Kidney (tissue), 14 donors: ENCODE results near the gene UBASH3B. TPM values are rescaled to one million over a fixed set of nuclear protein-coding genes. Genes with fewer than 3 reads are reported as not detected.
A peak's percentile ranks its signal among the peaks of the same experiment; 100 is the strongest.

Experiments
- DNase-seq, 5 donors: peaks; one replicate each; pipeline ENCODE4 v3.0.0-alpha.2; 2013 to 2020
- FAIRE-seq: peaks from 2 replicates; lab custom pipeline; 2012; peaks lifted over from hg19 to GRCh38; lab: Jason Lieb, UNC
- H3K27ac ChIP-seq, 2 donors: one replicate each; pipeline ENCODE4 v1.7.0; 2013; ENCODE audit warnings: low read depth in 2 of 2, low read length in 2 of 2, inconsistent platforms in 1 of 2
- H3K27me3 ChIP-seq: one replicate; pipeline ENCODE4 v1.7.1; 2013; ENCODE audit warnings: low read length, inconsistent platforms; ENCODE audit not compliant: control insufficient read depth, insufficient read depth
- H3K36me3 ChIP-seq, 3 donors: one replicate each; pipeline versions ENCODE4 v1.7.0 to v1.7.1; 2013; ENCODE audit warnings: low read length in 3 of 3, control low read depth in 1 of 3, inconsistent platforms in 1 of 3; ENCODE audit not compliant: insufficient read depth in 3 of 3, control insufficient read depth in 2 of 3
- H3K4me1 ChIP-seq, 3 donors: one replicate each; pipeline versions ENCODE4 v1.7.0 to v1.7.1; 2013; ENCODE audit warnings: low read length in 3 of 3, inconsistent platforms in 1 of 3, low read depth in 1 of 3; ENCODE audit not compliant: control insufficient read depth in 2 of 3, insufficient read depth in 2 of 3
- H3K4me3 ChIP-seq, 3 donors: one replicate each; pipeline versions ENCODE4 v1.7.0 to v1.8.1; 2013; ENCODE audit warnings: low read length in 3 of 3, control low read depth in 1 of 3, inconsistent platforms in 1 of 3
- H3K9ac ChIP-seq, 3 donors: one replicate each; pipeline versions ENCODE4 v1.7.0 to v1.7.1; 2013; ENCODE audit warnings: low read length in 3 of 3, control low read depth in 1 of 3, inconsistent platforms in 1 of 3
- H3K9me3 ChIP-seq, 3 donors: one replicate each; pipeline versions ENCODE4 v1.7.0 to v1.7.1; 2013; ENCODE audit warnings: low read length in 3 of 3, control low read depth in 1 of 3, inconsistent platforms in 1 of 3; ENCODE audit not compliant: control insufficient read depth in 2 of 3, insufficient read depth in 1 of 3
- CTCF ChIP-seq: IDR thresholded peaks from 3 replicates; pipeline ENCODE4 v1.5.1; 2012; ENCODE audit warnings: mild to moderate bottlenecking, moderate library complexity, borderline replicate concordance; ENCODE audit not compliant: insufficient read depth; ENCODE audit errors: extremely low read depth
- intact Hi-C: fragments of 100-400 bp; cut with DNase I; formaldehyde crosslinking; loops from one replicate; pipeline ENCODE4 v1.11.1; 2022
- polyA plus RNA-seq: library from polyadenylated mRNA; stranded (reverse); fragments of 350-450 nt; fragmentation: Illumina TruSeq; extraction: RNeasy Lipid Tissue Mini Kit (QIAGEN cat#74804); gene quantifications from one replicate; pipeline ENCODE4 v1.2.3, GENCODE V29; 2014; ENCODE audit warnings: low read depth, low replicate concordance; ENCODE audit not compliant: insufficient read depth
- total RNA-seq: library from RNA; stranded (reverse); fragmentation: NEBNext Ultra II Directional; extraction: Animal tissue kit (Norgen Biotek cat#: 25700); gene quantifications from one replicate; pipeline ENCODE4 v1.2.1, GENCODE V29; 2021
- donor health status: control.
- donor health status: control.
- donor health status: control.
- donor health status: control.
- donor health status: control.
- donor health status: DM: yes; HTN: yes; CAD: no.
- donor health status: Normal renal cell carcinoma (clear cell type).

Gene UBASH3B
- total and polyA plus RNA-seq, 2 donors from 2014 or later = 0.62 to 22.8 TPM

- Histone ChIP-seq H3K27ac (no peak overlapping the region), H3K4me3 (no peak overlapping the region), H3K27me3 (no peaks in the 10 kb centered on the region), H3K9ac (no peak overlapping the region), H3K36me3 (no peaks in the 10 kb centered on the region), H3K9me3 (peaks cover 0 to 6% (median 0%) of the 10 kb centered on the region in 3 donors), H3K4me1 (no peaks in the 10 kb centered on the region)
- FAIRE-seq = no peak
- DNase-seq = no peak
- no peak for TF ChIP-seq CTCF
- intact Hi-C loops = no loop called here
Observed at GRCh38 chr11:122815900-122816299, 160.4 kb downstream of the UBASH3B start.

GRCh38 chr11:122816761-122817520 is 161.4 kb downstream of the UBASH3B start:
- Histone ChIP-seq H3K9me3 (peaks cover 0 to 6% (median 0%) of the 10 kb centered on the region in 3 donors), H3K27me3 (no peaks in the 10 kb centered on the region), H3K27ac (peak overlapping the region in 1 of 2 donors; percentile 67), H3K9ac (no peak overlapping the region), H3K36me3 (no peaks in the 10 kb centered on the region), H3K4me3 (no peak overlapping the region), H3K4me1 (no peaks in the 10 kb centered on the region)
- intact Hi-C loops = no loop called here
- FAIRE-seq = no peak
- TF ChIP-seq CTCF = no peak
- peak in 2 of 5 donors; percentile 68 to 72 for DNase-seq

GRCh38 chr11:122820158-122820557 is 164.6 kb downstream of the UBASH3B start:
- no peaks in the 10 kb centered on the region for H3K4me1 ChIP-seq
- no peak overlapping the region for H3K9ac ChIP-seq
- intact Hi-C loops = no loop called here
- peaks cover 0 to 6% (median 0%) of the 10 kb centered on the region in 3 donors for H3K9me3 ChIP-seq
- DNase-seq (no peak), FAIRE-seq (no peak)
- no peaks in the 10 kb centered on the region for H3K27me3 ChIP-seq
- no peak for TF ChIP-seq CTCF
- no peak overlapping the region for H3K27ac ChIP-seq
- H3K4me3 ChIP-seq = no peak overlapping the region
- H3K36me3 ChIP-seq = no peaks in the 10 kb centered on the region
